ENCODE data around the gene AMZ2.

- TF ChIP-seq CTCF (conservative IDR thresholded peaks at IDR 0.05 in 1 of 2, IDR thresholded peaks at IDR 0.05 in 1 of 2; ENCODE audit: extremely low read depth in 1 of 2, insufficient read depth in 1 of 2, low read depth in 1 of 2, low read length in 2 of 2) = no peak
- TF ChIP-seq EZH2 (IDR thresholded peaks at IDR 0.05; ENCODE audit: borderline replicate concordance, low read length) = no peak
These were observed 12.4 kb downstream of the AMZ2 start for GRCh38 chr17:68260051-68260762.

Measured in mammary epithelial cell (primary cell).